HL-60/S4 treated with phorbol 12-myristate 13-acetate at 8.2 ng/mL for 4 days and 3 days (cell line): ENCODE results near the gene CRYZL1.
"Not testable (repeated sequence)": the region's sequence is repeated elsewhere in the genome, so short reads cannot be mapped to it uniquely, and the experiment has no call there.

Experiments
- in situ Hi-C: fragments of 300-500 bp; cut with MboI; formaldehyde crosslinking; loops from 2 replicates; pipeline ENCODE4 v1.15.0; 2022; ENCODE audit warnings: low sequenced_read_pairs

Gene CRYZL1

DNA sequence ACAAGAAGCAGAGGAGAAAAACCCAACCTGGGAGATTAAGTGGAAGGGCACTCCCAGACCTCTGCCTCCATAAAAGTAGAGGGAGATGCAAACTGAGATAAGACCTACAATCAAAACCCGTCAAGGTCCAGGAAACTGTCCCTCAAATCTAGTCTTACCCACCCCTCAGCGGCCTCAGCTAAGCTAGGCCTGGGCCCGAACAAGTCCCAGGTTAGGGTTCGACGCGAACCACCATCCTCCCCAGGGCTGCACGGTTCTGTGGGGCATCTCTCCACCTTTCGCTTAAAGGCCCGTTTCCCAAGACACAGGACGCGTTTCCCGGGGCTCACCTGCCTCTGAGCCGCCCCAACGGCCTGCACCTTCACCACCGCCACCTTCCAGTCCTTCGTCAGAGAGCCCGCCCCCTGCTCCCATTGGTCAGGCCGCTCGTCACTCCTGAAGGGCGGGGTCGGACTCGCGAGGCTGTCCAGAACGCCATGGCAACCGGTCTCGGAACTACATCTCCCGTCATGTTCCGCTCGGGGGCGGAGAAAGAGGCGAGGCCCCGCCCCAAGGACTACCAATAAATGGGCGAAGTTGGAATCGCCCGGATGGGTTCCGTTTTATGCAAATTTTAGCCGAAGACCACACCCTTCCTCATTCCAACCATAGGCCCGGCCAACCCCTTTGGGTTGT is at the start of gene CRYZL1:
TSS of gene CRYZL1 (minus strand) at position 390 of the 675 bp plus-strand sequence. CDS start 10,190 bp downstream, outside the sequence.
- in situ Hi-C loops, result no loop called here

DNA sequence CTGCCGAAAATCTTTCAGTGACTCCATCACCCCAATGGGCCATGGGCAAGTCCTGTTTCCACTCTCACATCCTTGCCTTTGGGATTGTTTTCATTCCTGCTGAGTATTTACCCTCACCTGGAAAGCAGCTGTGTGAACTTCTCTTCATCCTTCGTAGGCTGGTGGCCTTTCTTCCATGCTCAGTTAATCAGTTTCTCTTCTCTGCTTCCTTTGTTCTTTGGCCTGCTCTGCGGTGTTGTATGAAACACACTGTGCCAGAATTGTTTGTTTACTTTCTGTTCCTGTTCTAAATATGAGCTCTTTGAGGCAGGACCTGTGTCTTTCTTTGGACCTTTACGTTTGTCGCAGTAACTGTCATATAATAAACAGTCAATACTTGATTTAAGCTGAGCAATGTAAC is 49.3 kb upstream of the CRYZL1 start:
- in situ Hi-C loops, result no loop called here

DNA sequence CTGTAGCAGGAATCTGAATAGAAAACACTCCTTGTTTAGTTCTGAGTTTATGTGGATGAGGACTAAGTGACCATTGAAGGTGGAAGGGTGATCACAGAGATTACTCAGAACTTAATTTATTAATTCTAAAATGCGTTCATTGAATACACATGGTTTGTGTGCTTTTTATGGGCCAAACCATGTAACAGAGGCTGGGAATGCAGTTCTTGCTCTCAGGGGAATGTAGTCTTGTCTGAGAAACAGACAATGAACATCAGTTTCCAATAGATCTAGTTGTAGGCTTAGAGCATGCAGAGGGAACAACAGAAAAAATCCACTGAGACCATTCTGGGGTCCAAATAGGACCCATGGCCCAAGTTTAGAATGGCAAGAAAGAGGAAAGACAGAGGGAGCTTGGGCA is 46.8 kb upstream of the CRYZL1 start:
- in situ Hi-C loops, result no loop called here

DNA sequence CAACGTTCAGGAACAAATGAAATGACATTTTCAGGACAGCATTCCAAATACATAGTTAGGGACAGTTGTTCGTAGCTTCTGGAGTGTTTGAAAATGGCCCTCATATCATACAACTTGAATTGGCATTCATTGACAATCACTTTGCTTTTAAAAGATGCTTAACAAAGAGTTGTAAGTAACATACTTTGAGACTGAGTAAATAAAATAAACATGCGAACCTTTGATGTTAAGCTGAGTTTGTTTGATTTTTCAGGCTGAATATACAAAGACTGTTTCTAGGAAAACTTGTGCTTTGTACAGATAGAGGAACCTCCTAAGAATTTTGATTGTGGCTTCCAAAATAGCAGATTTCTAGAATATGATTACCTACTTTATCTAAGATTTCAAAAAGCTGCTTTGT is 46.1 kb upstream of the CRYZL1 start:
- in situ Hi-C loops, result no loop called here

DNA sequence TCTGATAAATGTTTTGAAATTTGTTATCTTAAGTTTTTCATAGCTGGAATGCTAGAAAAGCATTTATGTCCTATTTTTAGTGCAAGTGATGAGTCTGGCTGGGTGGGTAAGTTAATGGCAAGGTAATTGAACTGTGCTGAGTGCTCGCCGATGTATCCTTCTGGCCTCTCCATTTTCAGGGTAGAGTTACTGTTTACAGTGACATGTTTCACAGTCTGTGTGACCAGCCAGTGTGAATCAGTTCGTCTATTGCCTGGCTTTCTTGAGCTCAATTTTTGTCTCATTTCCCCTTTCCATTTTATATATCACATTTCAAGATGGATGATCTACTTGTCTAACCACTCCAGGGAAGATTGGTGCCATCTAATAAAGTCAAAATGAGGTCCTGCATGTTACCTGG is 44.8 kb upstream of the CRYZL1 start:
- in situ Hi-C loops, result no loop called here

DNA sequence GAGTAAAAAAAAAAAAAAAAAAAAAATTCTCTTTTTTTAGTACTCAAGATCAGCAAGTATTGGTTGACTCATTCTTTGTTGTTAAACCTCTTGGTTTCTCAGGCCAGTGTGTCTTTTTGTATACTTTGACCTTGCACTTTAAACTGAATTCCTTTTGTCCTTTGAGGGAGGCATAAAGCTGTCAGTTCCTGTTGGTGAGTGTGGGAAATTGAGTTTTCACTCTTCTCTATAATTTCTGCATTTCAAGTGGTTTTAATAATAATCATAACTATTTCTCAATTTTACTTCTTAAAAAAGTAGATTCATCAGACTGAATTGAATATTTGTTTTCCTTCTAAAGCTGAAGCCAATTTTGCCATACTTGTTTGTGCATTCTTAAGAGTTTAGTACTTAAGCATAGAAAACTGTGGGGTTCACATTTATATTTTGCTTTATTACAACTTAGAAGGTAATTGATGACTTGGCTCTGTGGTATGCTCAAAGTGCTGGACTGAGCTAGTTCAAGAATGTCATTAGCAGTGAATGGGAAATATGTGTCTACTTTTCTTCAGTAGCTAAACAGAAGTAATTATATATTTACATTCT is 44.2 kb upstream of the CRYZL1 start:
- in situ Hi-C loops, result no loop called here

DNA sequence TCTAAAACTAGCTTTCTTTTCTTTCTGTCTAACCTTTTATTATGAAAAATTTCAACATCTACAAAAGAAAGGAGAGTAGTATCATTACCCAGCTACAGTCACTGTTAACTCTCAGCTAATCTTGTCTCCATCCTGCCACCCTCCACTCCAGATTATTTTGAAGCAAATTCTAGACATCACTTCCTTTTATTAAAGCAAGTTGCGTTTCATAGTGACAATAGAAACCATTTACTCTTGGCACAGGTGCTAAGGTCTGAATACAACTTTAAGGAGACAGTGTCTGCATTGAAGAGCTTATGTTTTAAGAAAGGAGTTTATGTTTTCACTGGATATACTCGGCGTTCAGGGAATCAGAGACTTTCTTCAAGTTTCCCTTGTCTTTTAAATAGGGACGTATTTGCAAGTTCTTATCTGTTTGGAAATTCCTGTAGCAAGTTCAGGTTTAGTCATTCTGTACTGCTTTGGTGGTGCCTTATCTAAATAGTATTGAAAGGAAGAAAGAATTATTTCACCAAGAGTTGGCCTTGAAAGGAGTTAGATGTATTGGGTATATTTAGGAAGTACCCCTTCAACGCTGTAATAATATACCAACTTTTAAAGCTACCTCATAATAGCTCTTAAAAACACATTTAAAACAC is 43.5 kb upstream of the CRYZL1 start:
- in situ Hi-C loops, result no loop called here

DNA sequence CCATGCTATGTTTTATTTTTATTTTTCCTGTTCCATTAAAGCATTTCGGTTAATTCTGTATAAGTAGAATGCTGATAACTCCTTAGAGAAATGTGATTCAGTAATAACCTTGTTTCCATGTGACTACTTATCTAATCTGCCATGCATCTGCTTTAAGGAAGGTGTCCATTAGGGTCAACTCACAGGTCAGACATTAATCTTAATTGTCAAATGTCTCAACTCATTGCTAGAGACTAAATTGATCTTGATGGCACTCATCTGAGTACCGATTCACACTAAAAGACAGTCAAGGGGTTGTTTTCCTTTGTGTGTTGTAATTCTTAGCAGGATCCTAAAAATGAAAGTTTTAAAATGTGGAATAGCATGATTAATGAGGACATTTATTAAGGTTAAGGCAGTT is 42.5 kb upstream of the CRYZL1 start:
- in situ Hi-C loops, result no loop called here

DNA sequence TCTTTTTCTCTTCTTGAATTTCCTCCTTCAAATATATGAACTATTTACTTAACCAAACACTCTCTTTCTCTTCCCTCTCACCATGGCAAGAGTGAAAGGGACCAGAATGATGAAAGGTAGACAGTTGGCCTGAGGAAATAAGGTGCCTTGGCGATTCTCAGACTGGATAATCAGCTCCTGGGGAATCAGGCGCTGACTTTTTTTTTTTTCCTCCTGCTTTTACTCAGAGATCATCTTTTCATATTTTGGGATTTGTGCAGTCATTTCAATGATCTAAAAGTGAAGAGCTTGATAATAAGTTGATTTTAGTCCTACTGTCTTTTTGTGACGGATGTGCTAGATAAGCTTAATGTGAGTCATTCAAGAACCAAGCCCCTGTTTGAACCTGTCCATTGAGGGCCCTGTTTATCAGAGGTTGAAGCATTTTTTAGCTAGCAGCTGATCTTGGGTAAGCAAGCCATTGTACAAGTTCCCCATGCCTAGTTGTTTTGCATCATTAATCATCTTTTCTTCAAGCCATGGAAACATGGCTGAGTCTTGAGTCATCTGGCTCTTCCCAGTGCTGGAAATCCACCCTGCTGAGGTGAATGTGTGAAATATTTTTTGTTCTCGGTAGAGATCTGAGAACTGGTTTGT is 41.6 kb upstream of the CRYZL1 start:
- in situ Hi-C loops, result no loop called here

DNA sequence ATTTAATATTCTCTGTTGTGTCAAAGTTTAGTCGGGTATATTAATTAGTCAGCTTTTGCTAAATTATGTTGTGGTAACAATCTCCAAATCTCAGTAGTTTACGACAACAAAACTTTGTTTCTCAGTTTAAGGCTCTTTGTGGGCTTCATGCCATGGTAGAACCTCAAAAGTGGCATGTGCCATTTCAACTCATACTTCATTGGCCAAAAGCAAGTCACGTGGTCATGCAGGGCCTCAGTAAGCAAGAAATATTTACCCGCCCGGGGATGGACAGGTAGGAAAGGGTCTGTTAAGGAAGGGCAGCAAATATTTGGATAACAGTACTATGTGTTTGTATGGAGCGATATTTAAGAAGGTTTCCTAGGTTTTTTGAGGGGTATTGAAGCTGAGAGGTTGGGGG is 39.3 kb upstream of the CRYZL1 start:
- in situ Hi-C loops, result no loop called here

DNA sequence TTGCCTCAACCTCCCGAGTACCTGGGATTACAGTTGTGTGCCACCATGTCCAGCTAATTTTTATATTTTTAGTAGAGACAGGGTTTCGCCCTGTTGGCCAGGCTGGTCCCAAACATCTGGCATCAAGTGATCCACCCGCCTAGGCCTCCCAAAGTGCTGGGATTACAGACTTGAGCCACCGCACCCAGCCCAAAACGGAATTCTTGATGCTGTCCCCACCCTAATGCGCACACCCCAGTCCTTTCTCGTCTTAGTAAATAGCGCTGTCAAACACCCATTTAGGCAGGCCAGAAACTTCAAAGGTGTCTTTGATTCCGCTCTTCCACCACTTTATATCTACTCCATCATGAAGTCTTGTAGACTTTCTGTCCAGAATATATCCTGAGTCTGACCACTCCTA is 35.9 kb upstream of the CRYZL1 start:
- in situ Hi-C loops, result no loop called here

DNA sequence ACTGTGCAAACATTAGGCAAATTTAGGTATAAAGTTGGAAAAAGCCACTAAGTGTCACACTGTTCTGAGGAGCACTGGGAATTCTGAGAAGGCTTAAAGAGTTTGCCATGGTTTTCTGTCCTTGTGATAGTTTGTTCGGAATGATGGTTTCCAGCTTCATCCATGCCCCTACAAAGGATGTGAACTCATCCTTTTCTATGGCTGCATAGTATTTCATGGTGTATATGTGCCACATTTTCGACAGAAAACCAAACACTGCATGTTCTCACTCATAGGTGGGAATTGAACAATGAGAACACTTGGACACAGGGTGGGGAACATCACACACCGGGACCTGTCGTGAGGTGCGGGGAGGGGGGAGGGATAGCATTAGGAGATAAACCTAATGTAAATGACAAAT is 35.1 kb upstream of the CRYZL1 start:
- in situ Hi-C loops, result not testable (repeated sequence)

DNA sequence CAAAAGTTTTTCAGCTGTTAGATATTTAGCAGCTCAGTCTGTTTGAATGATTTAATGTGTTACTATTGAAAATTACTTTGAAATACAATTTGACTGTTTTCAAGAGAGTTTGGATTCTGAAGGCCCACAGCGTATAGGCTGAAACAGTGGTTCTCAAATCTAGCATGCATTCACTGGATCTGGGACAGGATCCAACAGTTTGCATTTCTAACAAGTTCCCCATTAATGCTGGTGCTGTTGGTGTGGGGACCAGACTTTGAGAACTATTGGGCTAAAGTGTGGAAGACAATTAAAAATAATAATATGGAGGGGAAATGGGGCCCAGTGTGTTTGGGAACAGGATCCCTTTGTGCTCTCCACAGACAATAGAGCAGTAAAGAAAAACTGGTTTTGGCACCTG is 32.7 kb upstream of the CRYZL1 start:
- in situ Hi-C loops, result no loop called here

DNA sequence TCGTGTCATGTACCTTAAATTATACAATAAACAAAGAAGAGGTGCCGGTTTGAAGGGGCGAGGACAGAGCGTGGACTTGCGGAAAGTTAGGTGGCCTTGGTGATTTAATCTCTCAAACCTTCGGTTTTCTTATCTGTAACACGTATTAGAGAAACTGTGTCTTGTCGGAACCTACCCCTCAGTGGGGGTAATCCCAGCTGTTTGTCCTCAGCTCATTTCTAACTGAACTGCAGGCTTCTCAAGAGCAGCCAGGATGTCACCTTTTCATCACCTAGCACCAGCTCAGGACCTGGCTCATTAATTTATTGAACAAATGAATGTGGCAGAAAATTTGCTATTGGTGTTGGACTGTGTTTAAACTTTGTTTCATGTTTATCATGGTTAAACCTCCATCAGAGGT is 31.9 kb upstream of the CRYZL1 start:
- in situ Hi-C loops, result no loop called here

DNA sequence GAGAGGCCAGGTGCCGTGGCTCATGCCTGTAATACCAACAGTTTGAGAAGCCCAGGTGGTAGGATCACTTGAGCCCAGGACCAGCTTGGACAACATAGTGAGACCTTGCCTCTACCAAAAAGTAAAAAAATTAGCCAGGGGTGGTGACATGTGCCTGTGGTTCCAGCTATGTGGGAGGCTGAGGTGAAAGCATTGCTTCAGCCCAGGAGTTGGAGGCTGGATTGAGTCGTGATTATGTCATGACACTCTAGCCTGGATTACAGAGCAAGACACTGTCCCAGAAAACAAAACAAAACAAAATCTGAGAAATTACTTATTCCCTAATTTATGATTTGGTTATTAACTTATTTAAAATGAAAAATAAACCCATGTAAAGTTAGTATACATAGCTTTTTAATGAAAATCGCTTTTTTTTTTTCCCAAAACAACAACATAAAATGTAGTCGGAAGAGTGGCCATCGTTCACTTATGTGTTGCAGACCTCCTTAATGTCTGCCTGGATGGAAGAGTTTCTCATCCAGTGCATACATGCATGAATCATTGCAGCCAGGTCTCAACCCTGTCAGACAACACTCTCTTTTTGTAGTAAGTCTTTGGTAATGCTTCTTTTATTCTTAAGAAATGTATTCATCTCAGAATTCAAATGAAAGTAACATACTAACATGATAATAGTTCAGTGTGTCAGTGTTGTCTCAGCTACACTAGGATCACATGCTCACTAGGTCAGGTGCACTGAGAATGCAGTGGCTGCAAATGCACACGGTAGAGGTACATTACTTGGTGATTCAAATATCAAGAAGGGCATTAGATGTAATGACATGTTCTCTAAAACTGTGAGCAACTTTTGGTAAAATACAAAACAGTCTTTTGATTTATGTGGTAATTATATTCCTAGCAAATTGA is 28.8 kb upstream of the CRYZL1 start:
- in situ Hi-C loops, result no loop called here

DNA sequence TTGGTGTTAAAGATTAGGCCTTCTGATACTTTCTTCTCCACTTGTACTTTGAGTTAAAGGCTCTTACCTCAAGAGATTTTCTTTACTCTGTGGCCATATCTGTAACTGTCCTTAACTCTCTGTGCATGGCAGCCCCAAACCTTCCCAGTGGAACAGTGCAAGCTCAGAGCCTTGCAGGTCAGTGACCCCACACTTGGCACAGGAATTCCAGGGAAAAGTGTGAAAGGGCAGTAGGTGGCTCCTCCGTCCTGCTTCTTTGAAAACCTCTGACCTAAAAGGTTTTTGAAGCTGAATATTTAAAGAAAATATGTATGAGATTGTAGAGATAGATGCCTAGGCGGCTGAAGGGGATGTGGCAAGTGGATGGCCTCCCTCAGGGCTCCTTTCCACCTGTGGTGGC is 27.1 kb upstream of the CRYZL1 start:
- in situ Hi-C loops, result no loop called here

DNA sequence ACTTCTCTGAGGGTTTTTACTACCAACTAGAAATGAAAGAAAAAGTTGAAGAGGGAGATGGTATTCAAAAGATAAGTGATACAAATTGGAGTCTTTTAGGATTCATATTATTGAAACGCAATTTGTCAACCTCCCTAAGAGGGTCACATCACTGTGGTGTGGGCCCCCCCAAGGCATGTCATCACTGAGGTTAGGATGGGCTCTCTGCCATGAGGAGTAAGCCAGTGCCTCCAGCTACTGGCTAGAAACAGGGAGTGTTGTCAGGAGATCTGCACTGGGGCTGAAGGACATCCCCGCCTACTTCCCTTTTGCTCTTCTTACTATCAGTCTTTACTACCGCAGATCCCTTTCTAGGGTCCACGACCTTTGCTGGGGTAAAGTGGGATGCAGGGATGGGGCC is 26.6 kb upstream of the CRYZL1 start:
- in situ Hi-C loops, result no loop called here

DNA sequence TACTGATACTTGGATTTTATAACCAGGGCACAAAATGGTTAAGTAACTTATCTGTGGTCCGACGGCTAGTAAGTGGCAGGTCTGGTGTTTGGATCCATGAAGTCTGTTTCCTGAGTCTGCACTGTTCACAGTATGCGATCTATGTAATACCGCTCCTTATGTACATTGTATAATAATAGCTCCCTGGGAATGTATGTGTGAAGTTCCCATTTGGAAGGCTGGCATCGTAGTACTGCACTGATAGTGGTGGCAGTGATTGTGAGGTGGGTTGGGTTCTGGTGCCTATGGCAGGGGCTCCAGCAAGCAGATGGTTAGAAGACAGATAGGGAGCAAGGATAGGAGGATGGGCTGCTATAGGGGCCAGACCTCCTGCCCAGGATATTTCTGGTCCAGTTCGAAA is 26.1 kb upstream of the CRYZL1 start:
- in situ Hi-C loops, result no loop called here

DNA sequence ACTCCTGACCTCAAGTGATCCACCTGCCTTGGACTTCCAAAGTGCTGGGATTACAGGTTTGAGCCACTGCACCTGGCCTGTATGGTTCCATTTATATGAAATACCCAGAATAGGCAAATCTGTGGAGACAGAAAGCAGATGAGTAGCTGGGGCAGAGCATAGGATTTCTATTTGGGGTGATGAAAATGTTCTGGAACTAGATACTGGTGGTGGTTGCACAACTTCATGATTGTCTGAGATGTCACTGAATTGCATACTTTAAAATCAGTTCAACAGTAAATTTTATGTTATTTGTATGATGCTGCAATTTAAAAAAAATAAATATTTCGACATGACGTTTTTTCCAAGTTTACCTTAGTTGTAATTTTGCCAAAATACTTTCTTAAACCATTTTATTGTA is 24.6 kb upstream of the CRYZL1 start:
- in situ Hi-C loops, result no loop called here

DNA sequence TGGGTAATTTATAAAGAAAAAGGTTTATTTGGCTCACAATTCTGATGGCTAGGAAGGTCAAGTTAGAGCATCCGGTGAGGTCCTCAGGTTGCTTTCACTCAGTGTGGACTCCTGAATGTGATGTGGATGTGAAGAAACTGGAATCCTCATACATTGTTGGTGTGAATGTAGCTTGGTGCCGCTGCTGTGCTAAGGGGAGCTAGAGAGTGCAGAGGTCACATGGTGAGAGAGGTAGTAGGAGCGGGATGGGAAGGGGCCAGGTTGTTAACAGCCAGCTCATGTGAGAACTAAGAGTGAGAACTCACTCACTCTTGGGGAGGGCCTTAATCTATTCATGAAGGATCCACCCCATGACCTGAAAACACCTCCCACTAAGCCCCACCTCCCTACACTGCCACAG is 22.6 kb upstream of the CRYZL1 start:
- in situ Hi-C loops, result no loop called here

DNA sequence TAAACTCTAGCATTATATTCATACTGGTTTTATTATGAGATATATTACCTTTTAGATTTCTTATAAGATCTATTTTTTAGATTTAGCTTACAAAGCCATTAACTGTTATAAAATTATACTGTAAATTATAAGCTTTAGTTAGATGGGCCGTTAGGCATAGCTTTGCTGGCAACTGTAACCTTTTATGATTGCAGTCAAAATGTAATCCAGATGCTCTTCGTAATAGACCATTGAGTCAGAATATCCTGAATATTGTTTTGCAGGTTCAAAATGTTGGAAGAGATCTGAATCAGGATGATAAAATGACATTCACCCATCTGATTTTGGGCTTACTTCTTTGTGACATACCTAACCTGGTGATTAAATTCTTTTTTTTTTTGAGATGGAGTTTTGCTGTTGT is 21.7 kb upstream of the CRYZL1 start:
- in situ Hi-C loops, result no loop called here
